ENCODE measurements around the gene MSANTD2. TPM values are rescaled to one million over a fixed set of nuclear protein-coding genes. Genes with fewer than 3 reads are reported as not detected.

The MSANTD2 gene
- total and polyA plus RNA-seq, 2 donors from 2014 or later: 6.5 to 16.4 TPM

DNA sequence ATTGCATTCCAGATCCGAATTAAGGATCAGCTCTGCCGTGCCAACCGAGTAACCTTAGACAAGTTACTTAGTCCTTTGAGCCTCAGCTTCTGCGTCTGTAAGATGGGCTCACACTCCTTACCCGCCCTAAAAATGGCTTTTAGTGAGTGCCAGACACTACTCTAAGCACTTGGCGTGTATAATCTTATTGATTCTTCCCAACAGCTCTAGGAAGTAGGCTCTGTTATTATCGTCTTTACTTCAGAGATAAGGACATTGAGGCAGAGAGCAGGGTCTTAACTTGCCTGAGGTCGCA, 43.4 kb upstream of the MSANTD2 start:
- H3K27ac ChIP-seq (ENCODE audit: low read depth in 2 of 2, low read length in 2 of 2): no peak overlapping the region
- H3K4me1 ChIP-seq (ENCODE audit: control insufficient read depth in 2 of 3, insufficient read depth in 2 of 3, low read depth in 1 of 3, low read length in 3 of 3): peaks cover 0 to 11% (median 4%) of the 10 kb centered on the region in 3 donors
- H3K36me3 ChIP-seq (ENCODE audit: control insufficient read depth in 2 of 3, insufficient read depth in 3 of 3, low read length in 3 of 3): no peaks in the 10 kb centered on the region
- H3K27me3 ChIP-seq (ENCODE audit: control insufficient read depth, insufficient read depth, low read length): peaks cover 68% of the 10 kb centered on the region
- TF ChIP-seq, protein P1, sequence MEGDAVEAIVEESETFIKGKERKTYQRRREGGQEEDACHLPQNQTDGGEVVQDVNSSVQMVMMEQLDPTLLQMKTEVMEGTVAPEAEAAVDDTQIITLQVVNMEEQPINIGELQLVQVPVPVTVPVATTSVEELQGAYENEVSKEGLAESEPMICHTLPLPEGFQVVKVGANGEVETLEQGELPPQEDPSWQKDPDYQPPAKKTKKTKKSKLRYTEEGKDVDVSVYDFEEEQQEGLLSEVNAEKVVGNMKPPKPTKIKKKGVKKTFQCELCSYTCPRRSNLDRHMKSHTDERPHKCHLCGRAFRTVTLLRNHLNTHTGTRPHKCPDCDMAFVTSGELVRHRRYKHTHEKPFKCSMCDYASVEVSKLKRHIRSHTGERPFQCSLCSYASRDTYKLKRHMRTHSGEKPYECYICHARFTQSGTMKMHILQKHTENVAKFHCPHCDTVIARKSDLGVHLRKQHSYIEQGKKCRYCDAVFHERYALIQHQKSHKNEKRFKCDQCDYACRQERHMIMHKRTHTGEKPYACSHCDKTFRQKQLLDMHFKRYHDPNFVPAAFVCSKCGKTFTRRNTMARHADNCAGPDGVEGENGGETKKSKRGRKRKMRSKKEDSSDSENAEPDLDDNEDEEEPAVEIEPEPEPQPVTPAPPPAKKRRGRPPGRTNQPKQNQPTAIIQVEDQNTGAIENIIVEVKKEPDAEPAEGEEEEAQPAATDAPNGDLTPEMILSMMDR (IDR thresholded peaks at IDR 0.05; ENCODE audit: borderline replicate concordance, extremely low read depth, insufficient read depth): no peak
- H3K9ac ChIP-seq (ENCODE audit: low read length in 3 of 3): no peak overlapping the region
- no peak for FAIRE-seq
- DNase-seq: no peak
- H3K4me3 ChIP-seq (ENCODE audit: low read length in 3 of 3): no peak overlapping the region
- intact Hi-C loops (cut with DNase I): loop anchor here (10.0 kb wide), 1 partner anchor 199 kb away; no protein-coding TSS in a partner anchor
- peaks cover 0 to 4% (median 0%) of the 10 kb centered on the region in 3 donors for H3K9me3 ChIP-seq (ENCODE audit: control insufficient read depth in 2 of 3, insufficient read depth in 1 of 3, low read length in 3 of 3)

DNA sequence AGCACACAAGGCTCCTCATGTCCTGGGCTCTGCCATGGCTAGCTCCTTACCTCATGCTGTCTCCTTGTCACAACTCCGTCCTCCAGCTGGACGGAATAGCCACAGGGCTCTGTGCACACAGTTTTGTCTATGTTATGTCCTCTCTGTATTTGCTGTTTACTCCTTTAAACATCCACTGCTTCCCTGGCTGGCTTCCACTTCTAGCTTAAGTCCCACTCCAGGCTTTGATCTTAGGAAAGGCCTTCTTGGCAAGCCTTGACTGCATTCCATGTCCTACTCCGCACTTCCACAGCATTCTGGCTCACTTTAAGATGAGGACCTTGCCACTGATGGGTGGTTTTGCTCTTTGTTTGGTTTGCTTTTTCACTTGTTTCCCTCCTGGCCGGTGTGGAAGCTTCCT, 42.1 kb upstream of the MSANTD2 start:
- TF ChIP-seq, protein P1 (IDR thresholded peaks at IDR 0.05; ENCODE audit: borderline replicate concordance, extremely low read depth, insufficient read depth): no peak
- no peak overlapping the region for H3K27ac ChIP-seq (ENCODE audit: low read depth in 2 of 2, low read length in 2 of 2)
- peaks cover 60% of the 10 kb centered on the region for H3K27me3 ChIP-seq (ENCODE audit: control insufficient read depth, insufficient read depth, low read length)
- DNase-seq (peak in 2 of 5 donors; percentile 24 to 53), FAIRE-seq (no peak)
- no peak overlapping the region for H3K9ac ChIP-seq (ENCODE audit: low read length in 3 of 3)
- intact Hi-C loops (cut with DNase I): loop anchor here (10.0 kb wide), 1 partner anchor 198 kb away; no protein-coding TSS in a partner anchor
- no peak overlapping the region for H3K4me3 ChIP-seq (ENCODE audit: low read length in 3 of 3)
- H3K9me3 ChIP-seq (ENCODE audit: control insufficient read depth in 2 of 3, insufficient read depth in 1 of 3, low read length in 3 of 3): peaks cover 0 to 4% (median 0%) of the 10 kb centered on the region in 3 donors
- H3K36me3 ChIP-seq (ENCODE audit: control insufficient read depth in 2 of 3, insufficient read depth in 3 of 3, low read length in 3 of 3): no peaks in the 10 kb centered on the region
- peaks cover 0 to 11% (median 4%) of the 10 kb centered on the region in 3 donors for H3K4me1 ChIP-seq (ENCODE audit: control insufficient read depth in 2 of 3, insufficient read depth in 2 of 3, low read depth in 1 of 3, low read length in 3 of 3)

DNA sequence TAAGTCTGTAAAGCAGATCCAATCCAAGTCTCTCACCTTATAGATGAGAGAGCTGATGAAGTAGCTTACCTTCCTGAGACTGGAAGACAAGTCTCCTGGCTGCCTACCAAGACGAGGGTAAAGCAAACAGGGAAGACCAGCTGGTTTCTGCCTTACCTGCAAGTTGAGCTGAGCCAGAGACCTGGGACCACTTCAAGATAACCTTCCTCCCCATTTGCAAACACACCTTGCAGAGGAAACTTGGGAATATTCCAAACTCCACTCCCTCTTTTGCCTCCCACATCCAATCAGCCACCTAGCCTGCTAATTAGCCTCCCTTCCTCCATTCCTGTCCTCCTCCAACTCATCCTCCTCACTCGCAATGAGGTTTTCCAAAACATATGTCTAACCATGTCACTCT, 41.6 kb upstream of the MSANTD2 start:
- FAIRE-seq (no peak), DNase-seq (no peak)
- H3K27ac ChIP-seq (ENCODE audit: low read depth in 2 of 2, low read length in 2 of 2): no peak overlapping the region
- no peaks in the 10 kb centered on the region for H3K36me3 ChIP-seq (ENCODE audit: control insufficient read depth in 2 of 3, insufficient read depth in 3 of 3, low read length in 3 of 3)
- H3K9me3 ChIP-seq (ENCODE audit: control insufficient read depth in 2 of 3, insufficient read depth in 1 of 3, low read length in 3 of 3): peaks cover 0 to 4% (median 0%) of the 10 kb centered on the region in 3 donors
- TF ChIP-seq, protein P1 (IDR thresholded peaks at IDR 0.05; ENCODE audit: borderline replicate concordance, extremely low read depth, insufficient read depth): no peak
- H3K4me1 ChIP-seq (ENCODE audit: control insufficient read depth in 2 of 3, insufficient read depth in 2 of 3, low read depth in 1 of 3, low read length in 3 of 3): peaks cover 0 to 11% (median 4%) of the 10 kb centered on the region in 3 donors
- no peak overlapping the region for H3K4me3 ChIP-seq (ENCODE audit: low read length in 3 of 3)
- H3K9ac ChIP-seq (ENCODE audit: low read length in 3 of 3): no peak overlapping the region
- H3K27me3 ChIP-seq (ENCODE audit: control insufficient read depth, insufficient read depth, low read length): peaks cover 56% of the 10 kb centered on the region
- intact Hi-C loops (cut with DNase I): loop anchor here (10.0 kb wide), 1 partner anchor 197 kb away; no protein-coding TSS in a partner anchor

DNA sequence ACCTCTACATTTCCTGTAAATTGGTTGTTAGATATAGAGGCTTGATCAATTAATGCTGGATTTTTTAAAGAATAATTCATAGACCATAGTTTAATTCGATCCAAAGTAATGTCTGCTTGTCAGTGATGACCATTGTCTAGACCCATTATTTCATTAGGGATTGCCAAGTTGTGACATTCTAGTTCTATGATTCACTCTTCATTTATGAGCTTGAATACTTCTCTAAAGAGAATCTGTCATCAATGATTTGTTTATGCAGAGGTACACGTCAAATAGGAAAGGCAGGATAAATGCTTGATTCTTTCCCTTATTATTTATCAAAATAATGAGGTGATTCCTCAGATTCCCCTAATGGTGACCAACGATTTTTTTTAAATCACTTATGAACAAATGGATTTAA, 41.0 kb upstream of the MSANTD2 start:
- Histone ChIP-seq H3K27ac (ENCODE audit: low read depth in 2 of 2, low read length in 2 of 2) (no peak overlapping the region), H3K9ac (ENCODE audit: low read length in 3 of 3) (no peak overlapping the region), H3K4me3 (ENCODE audit: low read length in 3 of 3) (no peak overlapping the region), H3K4me1 (ENCODE audit: control insufficient read depth in 2 of 3, insufficient read depth in 2 of 3, low read depth in 1 of 3, low read length in 3 of 3) (peaks cover 0 to 13% (median 6%) of the 10 kb centered on the region in 3 donors), H3K27me3 (ENCODE audit: control insufficient read depth, insufficient read depth, low read length) (peaks cover 53% of the 10 kb centered on the region), H3K9me3 (ENCODE audit: control insufficient read depth in 2 of 3, insufficient read depth in 1 of 3, low read length in 3 of 3) (peaks cover 0 to 4% (median 0%) of the 10 kb centered on the region in 3 donors), H3K36me3 (ENCODE audit: control insufficient read depth in 2 of 3, insufficient read depth in 3 of 3, low read length in 3 of 3) (no peaks in the 10 kb centered on the region)
- FAIRE-seq (no peak), DNase-seq (no peak)
- TF ChIP-seq, protein P1 (IDR thresholded peaks at IDR 0.05; ENCODE audit: borderline replicate concordance, extremely low read depth, insufficient read depth): no peak
- intact Hi-C loops (cut with DNase I): loop anchor here (10.0 kb wide), 1 partner anchor 196 kb away; no protein-coding TSS in a partner anchor
